Astrocyte of the cerebellum (primary cell): ENCODE measurements around the gene PARP8.

Experiments used
- DNase-seq: peaks from one replicate; pipeline ENCODE4 v3.0.0-alpha.2; 2011; ENCODE audit warnings: low read depth
- H3K4me3 ChIP-seq: 2 replicates; pipeline ENCODE4 v1.5.1; 2011; ENCODE audit warnings: mild to moderate bottlenecking, low read depth, low read length, moderate library complexity
- CTCF ChIP-seq: IDR thresholded peaks from 2 replicates; pipeline ENCODE4 v1.5.1; 2012; ENCODE audit warnings: low read length, low read depth, moderate library complexity, mild to moderate bottlenecking; ENCODE audit errors: missing control alignments
- in situ Hi-C: cut with HindIII; loops from 2 replicates; pipeline ENCODE4 v1.10.0; 2017; ENCODE audit warnings: low sequenced_read_pairs

Gene PARP8

GRCh38 chr5:50712479-50712878 is 46.0 kb downstream of the PARP8 start:
- no peak for DNase-seq
- no peak overlapping the region for H3K4me3 ChIP-seq
- TF ChIP-seq CTCF = no peak
- in situ Hi-C loops = no loop called here

- no peak for TF ChIP-seq CTCF
- in situ Hi-C loops = no loop called here
- DNase-seq = no peak
- no peak overlapping the region for H3K4me3 ChIP-seq
Measured at GRCh38 chr5:50715001-50715400, 48.6 kb downstream of the PARP8 start.

DNA sequence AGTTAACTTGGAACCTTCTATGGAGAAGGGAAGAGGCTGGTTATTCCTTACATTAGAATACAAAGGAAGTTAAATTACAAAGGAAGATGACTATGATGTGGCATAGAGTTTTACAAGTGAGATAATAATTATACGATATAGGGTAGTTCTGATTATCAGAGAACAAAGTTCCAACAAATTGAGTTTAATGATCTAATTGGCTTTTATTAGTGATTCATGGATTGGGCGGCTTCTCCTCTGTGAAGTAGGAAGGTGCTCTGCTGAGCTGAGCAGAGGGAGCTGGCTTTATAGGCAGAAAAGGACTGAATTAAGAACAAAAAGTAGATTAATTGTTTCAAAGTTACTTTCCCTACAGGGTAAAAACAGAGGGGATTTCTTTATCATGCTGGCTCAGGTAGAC is 49.7 kb downstream of the PARP8 start:
- TF ChIP-seq CTCF = no peak
- in situ Hi-C loops = no loop called here
- no peak overlapping the region for H3K4me3 ChIP-seq
- no peak for DNase-seq

DNA sequence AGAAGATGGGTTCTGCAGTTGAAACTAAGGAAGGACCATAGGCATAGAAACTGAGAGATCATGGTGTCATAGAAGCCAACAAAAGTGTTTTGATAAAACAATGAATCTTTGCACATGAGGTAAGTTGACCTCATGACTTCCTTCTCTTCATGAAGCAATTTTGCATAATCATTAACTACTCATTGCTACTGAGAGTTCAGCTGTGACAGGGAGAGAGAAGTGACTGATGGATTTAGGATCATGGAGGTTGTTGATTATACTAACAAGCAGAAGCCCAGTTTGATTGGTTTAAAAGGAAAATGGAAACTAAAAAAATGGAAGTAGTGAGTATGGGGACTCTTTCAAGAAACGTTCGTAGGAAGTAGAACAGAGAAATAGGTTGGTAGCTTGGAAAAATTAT is 51.2 kb downstream of the PARP8 start:
- no peak for TF ChIP-seq CTCF
- in situ Hi-C loops = no loop called here
- no peak for DNase-seq
- no peak overlapping the region for H3K4me3 ChIP-seq

GRCh38 chr5:50720061-50720710 is 53.7 kb downstream of the PARP8 start:
- TF ChIP-seq CTCF = no peak
- no peak overlapping the region for H3K4me3 ChIP-seq
- in situ Hi-C loops = no loop called here
- DNase-seq = no peak

DNA sequence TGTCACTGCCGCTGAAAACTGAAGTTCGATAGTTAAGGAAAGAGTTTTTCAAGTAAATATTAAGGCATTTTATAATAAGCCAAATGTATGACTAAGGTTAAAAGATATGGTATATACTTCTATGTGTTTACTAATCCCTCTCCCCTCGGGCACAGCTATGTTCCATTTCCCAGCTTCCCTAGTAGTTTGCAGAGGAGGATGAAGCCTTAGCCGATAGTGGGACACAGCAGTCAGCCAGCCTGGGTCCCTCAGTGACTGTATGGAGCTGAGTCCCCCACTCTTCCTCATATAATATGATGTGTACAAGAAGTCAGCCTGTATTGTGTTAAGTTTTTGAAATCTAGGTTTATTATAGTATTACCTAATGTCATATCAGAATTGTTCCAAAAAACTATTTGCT is 55.8 kb downstream of the PARP8 start:
- in situ Hi-C loops = no loop called here
- TF ChIP-seq CTCF = no peak
- DNase-seq = no peak
- H3K4me3 ChIP-seq = no peak overlapping the region
